SW 1271 (cell line): ENCODE data around the gene CD93.

Experiments used
- DNase-seq, 2 experiments: peaks; one replicate each; lab custom pipeline; 2025; lab: John Stamatoyannopoulos, UW

CD93 gene

DNA sequence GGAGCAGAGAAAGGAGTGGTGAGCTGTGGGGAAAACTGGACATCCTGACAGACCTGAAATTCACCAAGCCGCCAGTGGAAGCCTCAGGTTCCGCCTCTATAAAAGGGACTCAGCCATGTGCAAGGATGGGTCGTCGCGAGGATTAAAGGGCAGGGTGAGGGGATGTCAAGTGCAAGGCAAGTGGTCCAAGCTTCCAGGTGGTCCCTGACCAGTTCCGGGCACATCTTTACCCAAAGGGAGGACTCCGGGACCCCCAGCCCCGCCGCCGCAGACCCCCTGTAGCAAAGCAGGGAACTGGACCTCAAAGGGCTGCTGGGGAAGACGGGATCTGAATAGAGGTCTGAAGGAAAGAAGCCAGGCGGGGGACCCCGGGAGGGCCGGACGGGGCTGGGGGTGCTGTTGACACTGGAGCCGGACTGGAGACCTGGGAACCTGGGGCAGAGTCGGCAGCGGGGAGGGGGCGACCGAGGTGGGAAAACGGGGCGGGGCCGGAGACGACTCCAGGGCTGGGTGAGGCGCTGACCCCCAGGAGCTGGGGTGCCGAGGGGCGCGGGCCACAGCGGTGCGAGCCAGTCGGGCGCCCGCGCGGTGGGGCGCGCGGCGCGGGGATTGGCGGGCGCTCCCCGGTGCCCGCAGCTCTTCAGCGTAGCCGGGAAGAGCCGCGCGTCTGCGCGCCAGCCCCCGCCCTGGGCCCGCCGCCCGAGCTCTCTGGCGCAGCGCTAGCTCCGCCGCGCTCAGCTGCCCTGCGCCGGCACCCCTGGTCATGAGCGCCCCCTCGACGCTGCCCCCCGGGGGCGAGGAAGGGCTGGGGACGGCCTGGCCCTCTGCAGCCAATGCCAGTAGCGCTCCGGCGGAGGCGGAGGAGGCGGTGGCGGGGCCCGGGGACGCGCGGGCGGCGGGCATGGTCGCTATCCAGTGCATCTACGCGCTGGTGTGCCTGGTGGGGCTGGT lies 51.1 kb downstream of the CD93 start, which contains the start of gene SSTR4:
Gene SSTR4 (plus strand): TSS at position 592 of the 951 bp plus-strand sequence. CDS start 172 bp downstream, at position 764.
- no peak for DNase-seq

DNA sequence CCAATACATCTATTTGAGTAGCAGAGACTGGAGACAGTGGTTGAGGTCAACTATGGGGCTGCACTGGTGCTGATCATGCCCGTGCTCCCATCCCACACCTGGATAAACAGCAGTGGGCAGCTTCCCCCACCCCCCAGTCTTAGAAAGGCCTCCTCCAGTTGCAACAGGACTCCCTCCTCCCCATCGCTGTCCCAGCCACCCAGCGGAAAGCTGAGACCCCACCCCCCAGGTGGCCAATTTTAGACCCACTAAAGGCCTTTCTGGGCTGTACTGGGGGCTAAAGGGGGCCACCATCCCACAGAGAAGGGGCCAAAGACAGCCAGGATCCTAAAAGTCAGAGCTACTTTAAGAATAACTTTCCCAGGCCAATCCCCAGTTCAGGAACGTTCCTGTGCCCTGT lies 52.2 kb downstream of the CD93 start:
- DNase-seq = no peak

DNA sequence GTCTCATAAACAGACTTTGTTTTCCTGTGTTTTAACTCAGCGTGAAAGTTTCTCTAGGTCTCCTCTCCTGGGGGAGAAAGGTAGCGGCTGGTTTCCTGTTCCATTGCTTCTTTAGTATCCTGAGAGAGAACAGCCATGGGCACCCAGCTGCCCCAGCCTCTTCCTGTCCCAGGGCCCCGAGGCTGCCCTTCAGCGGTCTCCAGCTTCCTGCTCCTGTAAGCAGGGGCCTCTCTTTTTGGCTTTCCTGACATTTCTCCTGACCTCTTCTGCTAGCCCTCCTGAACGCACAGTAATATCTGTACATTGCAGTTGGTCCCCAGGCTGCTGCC lies 53.4 kb downstream of the CD93 start:
- no peak for DNase-seq

DNA sequence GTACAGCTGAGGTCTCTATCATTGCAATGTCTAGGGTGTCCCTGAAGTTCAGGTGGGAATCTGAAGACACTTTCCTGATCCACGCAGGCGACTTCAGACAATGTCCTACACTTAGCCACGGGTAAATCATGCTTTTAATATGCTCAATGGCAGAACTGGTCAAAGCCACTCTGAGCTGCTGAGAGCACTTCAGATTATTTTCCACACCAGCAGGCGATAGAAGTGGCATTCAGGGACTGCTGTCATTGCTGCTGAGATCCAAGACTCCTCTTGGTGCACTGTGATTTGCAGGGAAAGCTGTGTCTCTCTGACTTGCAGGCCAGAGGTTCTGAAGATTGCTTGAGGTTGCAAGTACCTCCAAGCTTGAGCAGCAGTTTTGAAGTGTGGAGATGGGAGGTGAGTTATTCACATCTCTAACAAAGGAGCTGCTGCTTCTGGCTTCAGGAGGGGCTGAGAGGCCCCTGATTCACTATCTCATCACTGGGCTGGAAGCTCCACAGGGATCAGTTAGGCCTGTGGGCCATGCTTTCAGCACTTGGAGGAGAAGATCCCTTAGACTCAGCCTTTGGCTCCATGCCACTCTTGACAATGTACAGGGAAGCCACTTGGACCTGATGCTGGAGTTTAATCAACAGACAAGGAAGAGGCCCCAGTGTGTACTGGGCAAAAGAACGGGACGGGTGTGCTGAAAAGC lies 53.9 kb downstream of the CD93 start:
- no peak for DNase-seq

DNA sequence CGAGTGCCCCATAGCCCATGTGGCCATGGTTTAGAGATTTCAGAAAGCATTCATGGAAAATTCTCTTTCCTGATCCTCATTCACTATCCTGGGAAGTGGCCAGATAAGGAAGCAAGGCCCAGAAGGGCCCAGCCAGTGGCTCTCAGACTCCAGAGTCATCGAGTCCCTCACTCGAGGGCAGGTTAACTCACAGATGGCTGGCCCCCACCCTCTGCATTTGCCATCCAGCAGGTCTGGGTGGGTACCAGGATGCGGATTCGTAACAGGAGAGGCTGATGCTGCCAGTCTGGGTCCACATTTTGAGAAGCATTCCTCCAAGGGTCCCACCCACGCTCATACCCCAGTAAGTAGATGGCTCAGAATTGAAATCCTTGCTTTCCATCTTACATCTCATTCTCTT lies 54.8 kb downstream of the CD93 start:
- no peak for DNase-seq
